NCI-H524 treated with DMSO at 0.1 percent for 48 hours (cell line): Measurements from ENCODE around the gene NQO2.
"Not testable (repeated sequence)": the region's sequence is repeated elsewhere in the genome, so short reads cannot be mapped to it uniquely, and the experiment has no call there.

Experiments used
- DNase-seq: peaks from one replicate; lab custom pipeline; 2025; lab: John Stamatoyannopoulos, UW

Gene NQO2

DNA sequence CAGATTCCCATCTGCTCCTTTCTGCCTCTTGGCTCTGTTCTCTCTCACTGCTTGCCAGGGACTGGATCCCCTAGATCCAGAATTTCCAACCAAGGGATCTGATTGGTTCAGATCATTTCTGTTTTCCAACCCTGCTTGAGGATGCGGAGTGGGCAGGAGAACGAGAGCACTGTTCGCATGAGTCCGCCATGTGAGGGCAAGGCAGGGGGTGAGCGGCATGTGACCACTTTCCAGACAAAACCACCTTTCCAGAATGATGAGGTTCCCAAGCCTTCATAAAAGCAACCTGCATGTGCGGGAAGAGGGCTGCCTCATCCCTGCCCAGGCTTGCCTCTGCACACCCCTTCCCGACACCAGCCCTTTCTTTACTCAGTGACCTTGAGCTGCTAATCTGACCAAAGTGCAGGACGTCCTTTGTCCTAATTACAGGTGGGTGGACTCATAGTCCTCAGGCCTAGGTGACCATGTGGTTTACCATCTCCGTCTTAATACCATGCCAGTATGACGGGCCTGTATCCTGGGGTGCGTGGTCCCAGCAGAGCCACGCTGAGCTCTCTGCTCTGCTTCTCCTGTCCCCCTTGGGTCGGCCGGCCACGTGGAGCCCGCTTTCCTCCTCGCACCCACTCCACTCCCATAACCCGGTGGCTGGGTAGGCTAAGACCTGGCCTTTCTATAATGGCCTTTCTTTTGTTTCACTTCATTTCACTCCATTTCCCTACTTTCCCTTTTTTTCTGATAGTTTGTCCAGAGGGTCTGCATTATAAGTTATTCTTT is 14.4 kb downstream of the NQO2 start:
- DNase-seq, result no peak

DNA sequence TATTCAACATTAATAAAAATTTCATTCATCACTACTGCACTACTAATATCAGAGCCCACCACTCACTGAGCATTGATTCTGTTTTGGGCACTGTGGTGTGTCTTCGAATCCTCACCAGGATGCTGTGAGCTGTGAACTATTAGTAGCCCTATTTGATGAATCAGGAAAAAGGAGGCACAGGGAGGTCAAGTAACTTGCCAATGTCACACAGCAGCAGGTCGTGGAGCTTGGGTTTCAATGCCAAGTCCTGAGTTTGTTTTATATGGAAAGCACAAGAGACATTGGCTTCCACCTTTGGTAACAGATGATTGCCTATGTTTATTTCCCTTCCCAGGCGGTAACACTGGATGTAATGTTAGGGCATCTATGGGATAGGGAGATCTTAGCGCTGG is 15.0 kb downstream of the NQO2 start:
- no peak for DNase-seq

DNA sequence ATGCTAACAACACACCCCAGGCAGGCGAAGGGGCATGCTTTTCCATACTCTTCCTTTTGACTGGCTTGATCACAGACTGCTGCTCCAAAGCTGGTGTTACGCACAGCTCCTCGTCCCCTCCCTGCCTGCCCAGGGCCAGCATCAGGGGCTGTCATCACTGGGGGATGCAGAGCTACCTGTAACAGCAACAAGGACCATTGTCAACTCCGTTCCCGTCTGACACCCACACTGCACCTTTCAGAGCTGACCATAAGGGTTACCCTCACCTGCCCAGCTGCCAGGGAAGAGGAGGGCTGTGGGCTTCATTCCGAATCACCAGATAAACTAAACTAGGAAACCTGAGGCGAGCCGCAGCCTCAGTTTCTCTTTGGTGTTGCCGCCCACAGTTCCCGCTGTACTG is 15.4 kb downstream of the NQO2 start:
- DNase-seq, result no peak

DNA sequence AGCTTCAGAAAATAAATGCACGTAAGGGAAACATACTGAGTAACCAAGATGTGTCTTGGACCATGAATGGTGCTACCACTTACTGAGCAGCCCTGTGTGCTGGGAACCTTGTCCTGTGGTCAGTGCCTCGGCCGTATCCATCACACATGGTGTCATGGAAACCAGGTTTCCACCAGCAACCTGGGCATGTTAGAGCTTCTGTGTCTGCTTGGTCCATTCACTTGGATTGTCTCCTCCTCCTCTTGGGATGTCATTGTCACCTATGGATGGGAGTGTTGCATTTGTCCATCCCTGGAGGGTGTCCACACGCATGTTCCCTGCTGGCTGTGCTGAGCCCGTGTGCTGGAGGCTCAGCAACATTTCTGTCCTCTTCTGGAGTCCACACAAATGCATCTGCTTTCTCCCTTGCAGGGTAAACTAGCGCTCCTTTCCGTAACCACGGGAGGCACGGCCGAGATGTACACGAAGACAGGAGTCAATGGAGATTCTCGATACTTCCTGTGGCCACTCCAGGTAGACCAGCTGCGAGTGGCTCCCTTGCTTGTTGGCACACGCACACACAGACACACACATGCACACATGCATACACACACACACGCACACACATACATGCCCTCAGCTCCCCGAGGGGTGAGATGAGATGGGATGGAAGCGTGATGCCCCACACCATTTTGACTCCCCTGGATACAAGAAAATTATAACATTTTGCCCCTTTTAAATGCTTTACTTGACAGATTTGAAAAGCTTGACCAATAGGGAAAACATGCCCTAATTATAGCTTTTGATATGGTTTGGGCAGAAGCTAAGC is 17.0 kb downstream of the NQO2 start:
- no peak for DNase-seq

DNA sequence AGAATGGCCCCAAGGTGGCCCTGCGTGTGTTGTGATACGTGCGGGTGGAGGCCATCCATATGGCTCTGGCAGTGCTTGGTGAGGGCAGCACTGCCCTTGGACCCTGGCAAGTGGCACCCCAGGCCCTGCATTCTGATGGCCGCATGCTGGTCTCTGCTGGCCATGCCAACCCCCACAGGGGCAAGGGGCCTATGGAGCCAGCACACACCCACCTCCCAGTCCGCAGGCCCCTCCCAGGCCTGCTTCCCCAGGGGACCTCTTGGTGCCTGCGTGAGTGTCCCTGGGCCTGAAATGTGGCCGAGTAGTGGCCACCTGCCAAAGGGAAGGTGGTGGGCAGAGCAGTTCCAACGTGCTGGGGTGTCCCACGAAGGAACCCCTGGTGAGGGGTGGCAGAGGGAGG is 17.6 kb downstream of the NQO2 start:
- no peak for DNase-seq

DNA sequence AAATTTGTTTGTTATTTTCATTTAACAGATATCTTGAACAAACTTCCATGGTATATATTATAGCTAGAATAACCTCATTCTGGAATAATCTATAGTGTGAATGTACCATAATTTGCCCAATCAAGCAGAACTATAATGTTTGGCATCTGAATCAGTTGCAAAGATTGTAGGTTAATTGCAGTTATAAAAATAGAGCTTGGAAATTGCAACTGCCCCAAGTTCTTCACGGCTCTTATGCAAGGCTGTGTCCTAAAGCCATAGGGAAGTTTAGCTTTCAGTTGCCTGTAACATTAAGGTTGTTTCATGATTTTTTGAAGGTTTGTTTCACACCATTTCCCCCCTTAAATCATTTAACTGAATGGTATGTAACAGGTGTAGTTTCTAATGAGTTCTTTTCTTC is 19.4 kb downstream of the NQO2 start:
- DNase-seq, result no peak

DNA sequence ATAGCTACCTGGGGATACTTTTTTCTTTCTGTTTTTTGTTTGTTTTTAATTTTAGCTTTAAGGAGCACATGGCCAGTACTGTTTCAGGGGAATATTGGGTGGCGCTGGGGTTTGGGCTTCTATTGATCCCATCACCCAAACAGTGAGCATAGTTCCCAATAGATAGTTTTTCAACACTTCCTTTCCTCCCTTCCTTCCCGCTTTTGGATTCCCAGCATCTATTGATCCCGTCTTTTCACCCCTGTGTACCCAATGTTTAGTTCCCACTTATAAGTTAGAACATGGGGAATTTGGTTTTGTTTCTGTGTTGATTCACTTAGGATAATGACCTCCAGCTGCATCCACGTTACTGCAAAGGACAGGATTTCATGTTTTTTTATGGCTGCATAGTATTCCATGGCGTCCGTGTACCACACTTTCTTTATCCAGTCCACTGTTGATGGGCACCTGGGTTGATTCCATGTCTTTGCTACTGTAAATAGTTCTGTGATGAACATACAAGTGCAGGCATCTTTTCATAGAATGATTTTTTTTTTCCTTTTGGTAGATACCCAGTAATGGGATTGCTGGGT is 20.1 kb downstream of the NQO2 start:
- no peak for DNase-seq

DNA sequence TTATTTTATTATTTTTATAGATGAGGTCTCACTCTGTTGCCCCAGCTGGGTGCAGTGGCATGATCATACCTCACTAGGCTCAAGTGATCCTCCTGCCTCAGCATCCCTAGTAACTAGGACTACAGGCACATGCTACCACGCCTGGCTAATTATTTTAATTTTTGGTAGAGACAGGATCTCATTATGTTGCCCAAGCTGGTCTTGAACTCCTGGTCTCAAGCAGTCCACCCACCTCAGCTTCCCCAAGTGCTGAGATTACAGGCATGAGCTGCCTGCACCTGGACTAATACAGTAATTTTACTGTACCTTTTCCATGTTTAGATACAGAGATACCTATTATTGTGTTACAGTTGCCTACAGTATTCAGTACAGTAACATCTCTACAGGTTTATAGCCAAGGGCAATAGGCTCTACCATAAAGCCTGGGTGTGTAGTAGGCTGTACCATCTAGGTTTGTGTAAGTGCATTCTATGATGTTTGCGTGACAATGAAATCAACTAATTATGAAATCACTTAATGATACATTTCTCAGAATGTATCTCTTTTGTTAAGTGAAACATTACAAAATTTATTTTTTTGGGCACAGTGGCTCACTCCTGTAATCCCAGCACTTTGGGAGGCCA is 21.4 kb downstream of the NQO2 start:
- not testable (repeated sequence) for DNase-seq

DNA sequence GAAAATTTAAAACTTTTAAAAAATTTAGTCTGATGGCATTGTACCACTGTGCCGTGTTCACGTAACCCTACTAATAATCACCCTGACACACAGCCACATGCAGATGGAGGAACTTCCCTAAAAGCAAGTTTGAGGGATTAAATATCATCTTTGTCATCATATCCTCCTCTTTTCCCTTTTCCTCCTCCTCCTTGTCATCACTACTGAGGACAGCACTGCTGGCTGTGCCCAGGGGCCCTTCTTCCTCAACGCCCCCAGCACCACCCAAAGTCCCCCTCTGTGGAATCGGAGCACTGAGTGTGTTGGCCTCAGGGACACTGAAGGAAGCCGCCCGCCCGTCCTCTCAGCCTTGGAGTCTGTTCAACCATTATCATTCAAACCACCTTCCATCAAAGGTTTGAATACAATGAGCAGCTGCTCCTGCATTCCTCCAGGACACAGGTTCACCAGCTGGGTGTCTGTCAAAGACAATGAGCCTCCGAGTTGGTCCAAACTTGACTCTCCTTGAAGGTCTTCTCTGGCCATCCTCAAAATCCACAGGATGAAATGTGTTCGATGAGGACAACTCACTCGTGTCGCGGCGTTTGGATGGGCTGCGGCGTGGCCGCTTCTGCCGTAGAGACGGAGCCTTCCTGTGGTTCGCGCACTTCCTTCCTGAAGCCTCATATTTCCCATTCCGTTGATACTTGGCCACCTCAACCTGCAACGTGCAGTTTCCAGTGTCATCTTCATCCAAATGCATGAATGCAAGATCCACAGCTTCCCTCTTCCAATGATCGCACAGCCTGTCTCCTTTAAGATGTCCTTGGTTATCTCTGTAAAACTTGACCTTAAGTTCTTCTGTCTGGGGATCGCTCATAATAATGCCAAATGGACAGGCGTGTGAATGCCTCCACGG is 23.3 kb downstream of the NQO2 start:
- no peak for DNase-seq

DNA sequence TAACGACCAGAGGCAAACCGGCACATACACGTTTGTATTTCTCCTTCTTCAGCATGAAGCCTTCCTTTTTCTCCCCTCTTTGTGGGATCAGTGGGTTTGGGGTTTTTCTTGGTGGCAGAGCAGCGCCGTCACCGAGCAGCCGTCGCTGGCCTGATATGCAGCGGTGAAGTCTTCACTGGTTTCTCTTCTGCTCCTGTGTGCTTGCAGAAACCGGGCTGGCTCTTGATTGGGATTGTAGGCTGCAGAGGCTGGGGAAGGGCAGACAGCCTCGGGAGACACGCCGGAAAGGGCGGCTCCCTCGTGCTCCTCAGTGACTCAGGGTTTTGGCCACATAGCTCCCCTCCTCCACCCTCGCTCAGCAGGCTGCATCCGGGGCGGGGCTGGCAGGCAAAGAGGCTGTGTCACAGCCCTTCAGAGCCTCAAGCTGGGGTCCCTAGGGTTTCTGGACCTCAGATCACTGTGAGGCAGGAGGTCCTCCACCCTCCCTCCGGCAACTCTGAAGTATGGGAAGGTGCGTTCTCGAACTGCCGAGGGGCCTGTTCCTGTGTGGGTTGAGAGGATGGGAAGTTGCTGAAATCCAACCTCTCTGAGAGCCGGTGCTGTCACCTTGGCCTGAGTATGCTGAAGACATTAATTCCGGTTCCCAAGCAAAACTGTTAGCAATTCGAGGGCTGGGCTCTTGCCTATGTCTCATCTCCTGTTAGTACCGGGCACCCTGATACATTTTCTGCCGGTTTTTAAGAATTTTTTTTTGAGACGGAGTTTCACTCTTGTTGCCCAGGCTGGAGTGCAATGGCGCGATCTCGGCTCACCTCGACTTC is 24.2 kb downstream of the NQO2 start:
- no peak for DNase-seq

DNA sequence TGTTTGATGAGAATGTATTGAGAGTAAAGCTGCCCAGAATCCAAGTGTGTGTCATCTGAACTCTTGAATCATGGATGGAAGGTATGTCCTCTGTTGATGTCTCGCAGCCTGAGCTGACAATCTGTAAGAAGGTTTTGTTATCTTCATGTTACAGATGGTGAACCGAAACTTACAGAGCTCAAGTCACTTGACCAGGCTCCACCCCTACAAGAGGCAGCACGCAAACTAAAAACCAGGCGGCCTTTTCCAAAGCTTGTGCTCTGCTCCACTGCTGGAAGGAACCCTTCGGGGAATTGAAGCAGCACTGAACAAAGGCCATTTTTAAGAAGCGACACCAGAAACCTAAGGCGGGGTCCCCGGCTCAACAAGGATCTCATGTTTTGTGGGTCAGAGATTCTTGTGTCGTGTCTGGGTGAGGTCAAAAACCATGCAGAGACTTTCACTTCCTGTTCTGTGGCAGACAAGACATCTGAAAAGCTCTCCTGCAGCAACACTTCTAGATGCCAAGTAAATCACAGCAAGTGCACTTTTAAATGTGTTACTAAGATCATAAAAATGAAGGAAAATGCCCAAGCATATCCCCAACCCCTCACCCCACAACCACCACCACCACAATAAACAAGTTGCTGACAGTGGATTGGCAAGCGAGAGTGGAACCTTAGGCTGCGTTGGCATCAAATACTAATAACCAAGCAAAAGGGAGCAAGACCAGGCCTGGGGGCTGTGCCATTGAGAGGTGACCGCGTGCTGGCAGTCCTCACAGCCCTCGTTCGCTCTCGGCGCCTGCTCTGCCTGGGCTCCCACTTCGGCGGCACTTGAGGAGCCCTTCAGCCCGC is 27.3 kb downstream of the NQO2 start:
- DNase-seq, result no peak

DNA sequence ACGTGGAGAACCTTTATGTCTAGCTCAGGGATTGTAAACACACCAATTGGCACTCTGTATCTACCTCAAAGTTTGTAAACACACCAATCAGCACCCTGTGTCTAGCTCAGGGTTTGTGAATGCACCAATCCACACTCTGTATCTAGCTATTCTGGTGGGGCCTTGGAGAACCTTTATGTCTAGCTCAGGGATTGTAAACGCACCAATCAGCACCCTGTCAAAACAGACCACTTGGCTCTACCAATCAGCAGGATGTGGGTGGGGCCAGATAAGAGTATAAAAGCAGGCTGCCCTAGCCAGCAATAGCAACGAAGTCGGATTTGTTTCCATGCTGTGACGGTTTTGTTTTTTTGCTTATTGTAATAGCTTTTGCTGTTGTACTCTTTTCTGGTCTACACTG is 28.5 kb downstream of the NQO2 start:
- not testable (repeated sequence) for DNase-seq

DNA sequence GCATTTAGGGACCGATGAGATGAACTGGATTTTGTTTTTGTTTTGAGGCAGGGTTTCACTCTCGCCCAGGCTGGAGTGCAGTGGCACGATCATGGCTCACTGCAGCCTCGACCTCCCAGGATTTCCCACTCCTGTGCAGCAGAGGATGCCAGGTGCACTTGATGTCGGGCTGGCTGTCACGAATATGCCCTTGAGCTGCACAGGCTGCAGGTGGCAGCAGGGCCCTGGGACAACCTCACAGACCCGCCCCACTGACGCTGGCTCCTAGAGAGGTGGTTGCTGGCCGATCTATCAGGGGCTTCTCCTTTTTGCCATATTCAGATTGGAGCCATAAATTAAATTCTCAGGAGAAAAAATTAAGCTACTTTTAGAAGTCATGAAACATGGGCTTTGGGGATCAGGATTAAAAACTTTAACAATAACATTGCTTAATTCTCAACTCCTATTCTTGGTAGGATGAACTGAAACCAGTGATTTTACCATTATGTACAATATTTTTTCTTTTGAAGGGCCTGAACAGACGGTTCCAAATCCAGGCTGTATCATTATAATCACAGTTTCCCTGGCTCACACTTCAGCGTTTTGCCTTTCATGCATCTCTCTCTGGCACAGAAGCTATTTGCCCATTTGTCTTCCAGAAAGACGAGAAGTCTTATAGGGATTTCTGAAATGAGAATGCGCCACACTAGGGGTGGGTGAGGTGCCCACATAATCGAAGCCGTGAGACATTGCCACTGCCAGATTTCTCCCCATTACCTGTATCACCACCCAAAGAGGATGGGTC is 32.4 kb downstream of the NQO2 start:
- DNase-seq, result no peak

DNA sequence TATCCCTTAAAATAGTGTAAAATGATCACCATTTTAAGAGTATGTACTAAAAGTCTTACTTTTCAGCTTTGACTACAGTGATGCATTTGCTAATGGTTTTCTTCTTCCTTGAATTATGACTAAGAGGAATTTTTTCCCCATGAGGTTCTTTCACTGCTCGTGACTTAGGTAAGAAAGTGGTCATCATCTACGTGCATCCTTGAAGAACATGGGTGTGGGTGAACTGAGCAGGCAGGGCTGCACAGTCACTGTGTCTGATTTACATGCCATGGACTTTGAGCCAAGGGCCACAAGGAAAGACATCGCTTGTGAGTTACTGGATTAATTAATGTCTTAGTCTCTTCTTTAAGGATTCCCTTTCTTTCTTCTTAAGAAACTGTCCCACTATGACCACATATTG is 33.3 kb downstream of the NQO2 start:
- DNase-seq, result no peak

DNA sequence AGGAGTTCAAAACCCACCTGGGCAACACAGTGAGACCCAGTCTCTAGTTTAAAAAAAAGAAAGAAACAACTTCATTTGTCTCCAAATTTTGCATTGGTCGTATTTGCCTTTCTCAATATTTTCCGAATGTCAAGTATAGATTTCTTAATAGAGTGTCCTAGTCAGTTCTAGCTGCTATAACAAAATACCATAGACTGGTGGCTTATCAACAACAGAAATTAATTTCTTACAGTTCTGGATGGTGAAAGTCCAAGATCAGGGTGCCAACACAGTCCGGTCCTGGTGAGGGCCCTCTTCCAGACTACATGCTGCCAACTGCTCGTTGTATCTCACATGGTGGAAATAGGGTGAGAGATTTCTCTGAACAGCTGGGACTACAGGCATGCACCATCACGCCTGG is 34.0 kb downstream of the NQO2 start:
- DNase-seq, result no peak

DNA sequence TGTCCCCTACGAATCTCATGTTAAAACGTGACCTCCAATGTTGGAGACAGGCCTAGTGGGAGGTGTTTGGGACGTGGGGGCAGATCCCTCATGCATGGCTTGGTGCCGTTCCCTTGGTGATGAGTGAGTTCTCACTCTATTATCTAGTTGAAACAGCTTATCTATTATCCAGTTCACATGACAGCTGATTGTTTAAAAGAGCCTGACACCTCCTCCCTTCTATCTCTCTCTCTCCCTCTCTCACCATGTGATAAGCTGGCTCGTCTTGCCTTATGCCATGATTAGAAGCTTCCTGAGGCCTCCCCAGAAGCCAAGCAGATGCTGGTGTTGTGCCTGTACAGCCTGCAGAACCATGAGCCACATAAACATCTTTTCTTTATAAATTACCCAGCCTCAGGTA is 35.7 kb downstream of the NQO2 start:
- DNase-seq, result no peak

DNA sequence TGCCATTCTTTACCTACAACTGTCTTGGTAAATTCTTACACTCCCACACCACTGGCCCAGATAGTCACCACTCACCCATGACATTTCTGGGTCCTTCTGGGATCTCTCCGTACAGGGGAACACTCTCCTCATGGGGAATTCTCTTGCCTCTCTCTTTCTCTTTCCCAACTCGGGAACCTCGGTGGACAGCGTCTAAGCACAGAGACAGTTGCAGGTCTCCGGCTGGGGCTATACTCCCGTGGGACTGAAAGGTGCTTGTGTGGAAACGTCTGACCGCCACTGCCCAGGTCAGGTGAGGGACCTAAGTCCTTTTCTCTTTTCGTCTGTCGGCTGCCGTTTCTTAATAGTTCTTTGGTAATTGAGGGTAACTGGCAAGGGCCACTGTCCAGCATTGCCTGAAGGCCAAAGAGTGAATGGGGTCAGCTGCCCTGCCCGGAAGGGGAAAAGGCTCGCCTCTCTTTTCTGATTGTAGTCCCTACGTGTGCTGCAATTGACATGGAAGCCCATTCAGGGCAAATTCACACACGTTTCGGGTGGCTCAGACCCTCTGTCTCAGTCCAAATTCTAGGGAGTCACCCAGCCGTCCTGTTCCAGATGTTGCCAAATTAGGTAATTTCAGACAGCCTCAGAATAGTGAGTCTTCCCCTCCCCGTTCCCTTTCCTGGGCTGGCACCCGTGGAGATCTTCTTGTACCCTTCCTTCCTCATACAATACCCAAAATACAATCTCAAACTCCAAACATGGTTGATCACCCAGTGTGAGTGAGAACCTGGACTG is 37.4 kb downstream of the NQO2 start:
- DNase-seq, result no peak

DNA sequence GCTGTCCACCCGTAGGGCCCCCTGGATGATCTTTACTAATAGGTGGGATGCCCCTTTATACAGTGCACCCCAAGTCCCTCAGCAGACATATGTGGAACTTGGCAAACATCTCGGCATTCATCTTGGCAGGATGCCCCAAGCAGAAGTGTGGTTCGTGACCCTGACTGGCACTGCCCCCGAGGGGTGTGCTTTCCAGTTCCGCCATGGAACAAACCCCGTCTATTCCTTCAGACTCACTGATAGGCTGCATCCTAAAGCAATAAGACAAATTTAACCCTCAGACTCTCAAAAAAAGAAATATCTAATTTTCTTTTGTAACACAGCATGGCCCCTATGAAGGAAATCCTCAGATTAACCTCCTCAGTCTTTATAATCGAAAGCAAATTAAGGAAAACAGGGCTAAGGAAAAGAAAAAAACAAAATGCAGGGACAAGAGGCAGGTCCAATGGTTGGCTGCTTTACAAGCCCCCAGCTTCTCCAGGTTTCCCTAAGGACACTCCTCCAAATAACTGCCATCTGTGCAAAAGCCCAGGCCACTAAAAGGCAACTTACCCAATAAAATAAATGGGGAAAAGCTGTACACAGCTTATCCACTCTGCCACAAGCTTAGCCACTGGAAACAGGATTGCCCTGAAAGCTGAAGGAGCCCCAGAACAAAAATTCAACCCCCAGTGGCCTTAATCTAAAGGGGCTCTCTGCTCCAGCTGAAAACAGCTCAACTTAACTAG is 38.1 kb downstream of the NQO2 start:
- peak; percentile 38 for DNase-seq
